Erythroblast (primary cell): Measurements from ENCODE around the gene LY6G6C.

Experiments used
- GATA1 ChIP-seq: IDR thresholded peaks from 2 replicates; pipeline ENCODE4 v1.6.1; 2011; ENCODE audit warnings: low read depth, mild to moderate bottlenecking, control low read depth, low read length, moderate library complexity
- POLR2A ChIP-seq: IDR thresholded peaks from 2 replicates; pipeline ENCODE4 v1.6.1; 2011; ENCODE audit warnings: mild to moderate bottlenecking, low read length

DNA sequence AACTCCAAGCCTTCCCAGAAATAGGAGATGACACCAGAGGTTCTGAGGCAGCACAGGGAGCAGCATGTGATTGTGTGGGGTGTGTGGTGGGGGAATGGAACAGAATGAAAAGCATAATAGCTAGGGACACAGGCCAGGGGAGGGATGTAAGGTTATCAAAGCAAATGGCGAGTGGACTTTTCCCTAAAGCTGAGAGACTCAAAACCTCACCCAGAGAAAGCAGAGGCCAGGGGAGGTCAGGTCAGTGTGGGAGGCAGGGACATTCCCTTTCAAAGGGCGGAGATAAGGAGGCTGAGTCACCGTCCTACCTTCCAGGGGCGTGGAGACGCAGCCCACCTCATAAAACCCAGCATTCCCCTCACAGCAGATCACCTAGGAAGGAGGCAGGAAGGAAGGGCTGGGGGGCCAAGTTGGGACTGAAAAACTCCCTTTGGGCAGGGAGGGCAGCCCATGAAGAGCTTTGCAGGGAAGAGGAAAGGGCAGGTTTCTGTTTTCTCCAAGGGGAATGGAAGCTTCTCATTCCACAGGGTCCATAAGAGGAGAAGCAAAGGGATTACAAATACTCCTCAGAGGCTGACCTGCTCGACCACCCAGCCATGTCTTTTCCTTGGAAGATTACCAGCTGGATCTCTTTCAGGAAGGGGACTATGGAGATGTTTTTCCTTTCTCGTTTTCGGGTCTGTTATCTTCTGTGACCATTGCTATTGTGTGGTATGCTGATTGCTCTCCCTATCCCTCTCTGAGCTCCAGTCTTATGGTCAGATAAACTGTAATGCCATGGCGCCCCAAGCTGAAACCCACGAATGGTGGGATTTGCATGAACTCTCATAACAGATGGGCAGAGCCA lies 31.1 kb downstream of the LY6G6C start:
- TF ChIP-seq POLR2A (no peak), GATA1 (no peak)
